Measurements from ENCODE around the gene PCDHA1.
"Not testable (repeated sequence)": the region's sequence is repeated elsewhere in the genome, so short reads cannot be mapped to it uniquely, and the experiment has no call there.

Gene PCDHA1

GRCh38 chr5:140849831-140850634, 64.1 kb downstream of the PCDHA1 start:
- not testable (repeated sequence) for DNase-seq (ENCODE audit: low spot score)

- DNase-seq (ENCODE audit: low spot score), result no peak
Observed at GRCh38 chr5:140855772-140856674, 70.1 kb downstream of the PCDHA1 start, which contains the start of gene PCDHA10. PCDHA10 (plus strand) TSS chr5:140855897; CDS start chr5:140856049, 152 bp downstream.

GRCh38 chr5:140857177-140857986, 71.4 kb downstream of the PCDHA1 start:
- no peak for DNase-seq (ENCODE audit: low spot score)

GRCh38 chr5:140857987-140858240, 72.0 kb downstream of the PCDHA1 start:
- DNase-seq (ENCODE audit: low spot score), result no peak

DNA sequence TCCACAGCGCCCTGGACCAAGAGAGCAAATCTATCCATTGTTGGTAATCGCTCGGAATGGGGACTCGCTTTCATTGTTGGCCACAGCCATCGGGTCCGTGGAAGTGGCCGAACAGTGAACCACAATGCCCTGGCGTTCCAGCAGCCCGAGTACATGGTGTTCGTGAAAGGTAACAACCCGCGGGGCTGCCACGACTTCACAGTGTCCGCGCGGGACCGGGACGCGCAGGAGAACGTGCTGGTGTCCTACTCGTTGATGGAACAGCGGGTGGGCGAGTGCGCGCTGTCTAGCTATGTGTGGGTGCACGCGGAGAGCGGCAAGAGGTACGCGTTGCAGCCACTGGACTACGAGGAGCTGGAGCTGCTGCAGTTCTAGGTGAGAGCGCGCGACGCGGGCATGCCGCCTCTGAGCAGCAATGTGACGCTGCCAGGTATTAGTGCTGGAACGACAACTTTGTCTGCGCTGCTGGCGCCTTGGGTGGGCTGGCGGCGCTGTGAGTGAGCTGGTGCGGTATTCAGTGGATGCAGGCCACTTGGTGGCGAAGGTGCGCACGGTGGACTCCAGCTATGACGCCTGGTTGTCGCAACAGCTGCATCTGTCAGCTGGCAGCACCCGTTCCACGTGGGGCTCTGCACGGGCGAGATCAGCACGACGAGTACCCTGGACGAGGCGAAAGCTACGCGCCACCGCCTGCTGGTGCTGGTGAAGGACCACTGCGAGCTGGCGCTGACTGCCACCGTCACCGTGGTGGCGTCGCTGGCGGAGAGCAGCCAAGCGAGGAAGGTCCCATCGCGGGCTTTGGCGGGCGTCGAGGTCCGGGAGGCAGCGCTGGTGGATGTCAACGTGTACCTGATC, 76.7 kb downstream of the PCDHA1 start:
- DNase-seq (ENCODE audit: low spot score), result no peak

DNA sequence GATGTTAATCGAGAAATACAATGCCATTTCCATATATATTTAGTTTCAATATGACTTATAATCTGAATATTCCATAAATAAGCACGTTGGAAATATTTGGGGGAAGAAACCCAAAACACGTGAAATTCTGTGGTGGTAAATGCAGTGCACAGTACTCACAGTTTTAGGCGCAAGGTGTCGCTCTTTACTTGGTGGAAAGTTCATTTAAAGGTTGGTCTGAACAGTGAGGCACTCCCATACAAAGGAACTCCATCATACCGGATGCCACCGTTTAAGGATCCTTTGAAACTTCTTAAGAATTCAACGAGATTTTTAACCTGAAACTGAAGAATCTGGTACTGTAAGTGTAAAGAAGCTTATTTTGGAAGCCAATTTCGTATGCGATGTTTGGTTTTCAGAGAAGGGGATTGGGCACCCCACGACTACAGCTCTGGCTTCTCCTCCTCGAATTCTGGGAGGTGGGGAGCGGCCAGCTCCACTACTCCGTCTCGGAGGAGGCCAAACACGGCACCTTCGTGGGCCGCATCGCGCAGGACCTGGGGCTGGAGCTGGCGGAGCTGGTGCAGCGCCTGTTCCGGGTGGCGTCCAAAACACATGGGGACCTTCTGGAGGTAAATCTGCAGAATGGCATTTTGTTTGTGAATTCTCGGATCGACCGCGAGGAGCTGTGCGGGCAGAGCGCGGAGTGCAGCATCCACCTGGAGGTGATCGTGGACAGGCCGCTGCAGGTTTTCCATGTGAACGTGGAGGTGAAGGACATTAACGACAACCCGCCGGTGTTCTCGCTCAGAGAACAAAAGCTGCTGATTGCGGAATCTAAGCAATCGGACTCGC, 83.0 kb downstream of the PCDHA1 start, which contains the start of gene PCDHA11:
PCDHA11 (plus strand) TSS at position 237 of the 834 bp plus-strand sequence; CDS start at position 384, 147 bp downstream.
- no peak for DNase-seq (ENCODE audit: low spot score)

DNA sequence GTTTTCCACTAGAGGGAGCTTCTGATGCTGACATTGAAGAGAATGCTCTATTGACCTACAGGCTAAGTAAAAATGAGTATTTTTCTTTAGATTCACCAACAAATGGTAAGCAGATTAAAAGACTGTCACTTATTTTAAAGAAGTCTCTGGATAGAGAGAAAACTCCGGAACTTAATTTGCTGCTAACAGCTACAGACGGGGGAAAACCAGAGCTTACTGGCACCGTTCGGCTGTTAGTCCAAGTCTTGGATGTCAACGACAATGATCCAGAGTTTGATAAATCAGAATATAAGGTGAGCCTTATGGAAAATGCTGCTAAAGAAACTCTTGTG, 83.6 kb downstream of the PCDHA1 start:
- no peak for DNase-seq (ENCODE audit: low spot score)

DNA sequence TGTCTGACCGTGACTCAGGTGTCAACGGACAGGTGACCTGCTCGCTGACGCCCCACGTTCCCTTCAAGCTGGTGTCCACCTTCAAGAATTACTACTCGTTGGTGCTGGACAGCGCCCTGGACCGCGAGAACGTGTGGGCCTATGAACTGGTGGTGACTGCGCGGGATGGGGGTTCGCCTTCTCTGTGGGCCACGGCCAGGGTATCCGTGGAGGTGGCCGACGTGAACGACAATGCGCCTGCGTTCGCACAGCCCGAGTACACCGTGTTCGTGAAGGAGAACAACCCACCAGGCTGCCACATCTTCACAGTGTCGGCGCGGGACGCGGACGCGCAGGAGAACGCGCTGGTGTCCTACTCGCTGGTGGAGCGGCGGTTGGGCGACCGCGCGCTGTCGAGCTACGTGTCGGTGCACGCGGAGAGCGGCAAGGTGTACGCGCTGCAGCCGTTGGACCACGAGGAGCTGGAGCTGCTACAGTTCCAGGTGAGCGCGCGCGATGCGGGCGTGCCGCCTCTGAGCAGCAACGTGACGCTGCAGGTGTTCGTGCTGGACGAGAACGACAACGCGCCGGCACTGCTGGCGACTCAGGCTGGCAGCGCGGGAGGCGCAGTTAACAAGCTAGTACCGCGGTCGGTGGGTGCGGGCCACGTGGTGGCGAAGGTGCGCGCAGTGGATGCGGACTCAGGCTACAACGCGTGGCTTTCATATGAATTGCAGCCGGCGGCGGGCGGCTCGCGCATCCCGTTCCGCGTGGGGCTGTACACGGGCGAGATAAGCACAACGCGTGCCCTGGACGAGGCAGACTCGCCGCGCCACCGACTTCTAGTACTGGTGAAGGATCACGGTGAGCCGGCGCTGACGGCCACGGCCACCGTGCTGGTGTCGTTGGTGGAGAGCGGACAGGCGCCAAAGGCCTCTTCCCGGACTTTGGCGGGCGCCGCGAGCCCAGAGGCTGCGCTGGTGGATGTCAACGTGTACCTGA, 84.6 kb downstream of the PCDHA1 start:
- DNase-seq (ENCODE audit: low spot score), result no peak

- no peak for DNase-seq (ENCODE audit: low spot score)
Observed at GRCh38 chr5:140875085-140876065, 89.4 kb downstream of the PCDHA1 start, which contains the start of gene PCDHA12. PCDHA12 (plus strand) TSS chr5:140875308; CDS start chr5:140875473, 165 bp downstream.

DNA sequence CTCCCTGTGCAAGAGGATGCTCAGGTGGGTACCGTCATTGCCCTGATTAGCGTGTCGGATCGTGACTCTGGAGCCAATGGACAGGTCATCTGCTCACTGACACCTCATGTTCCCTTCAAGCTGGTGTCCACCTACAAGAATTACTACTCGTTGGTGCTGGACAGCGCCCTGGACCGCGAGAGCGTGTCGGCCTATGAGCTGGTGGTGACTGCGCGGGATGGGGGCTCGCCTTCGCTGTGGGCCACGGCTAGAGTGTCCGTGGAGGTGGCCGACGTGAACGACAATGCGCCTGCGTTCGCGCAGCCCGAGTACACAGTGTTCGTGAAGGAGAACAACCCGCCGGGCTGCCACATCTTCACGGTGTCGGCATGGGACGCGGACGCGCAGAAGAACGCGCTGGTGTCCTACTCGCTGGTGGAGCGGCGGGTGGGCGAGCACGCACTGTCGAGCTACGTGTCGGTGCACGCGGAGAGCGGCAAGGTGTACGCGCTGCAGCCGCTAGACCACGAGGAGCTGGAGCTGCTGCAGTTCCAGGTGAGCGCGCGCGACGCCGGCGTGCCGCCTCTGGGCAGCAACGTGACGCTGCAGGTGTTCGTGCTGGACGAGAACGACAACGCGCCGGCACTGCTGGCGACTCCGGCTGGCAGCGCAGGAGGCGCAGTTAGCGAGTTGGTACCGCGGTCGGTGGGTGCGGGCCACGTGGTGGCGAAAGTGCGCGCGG, 90.8 kb downstream of the PCDHA1 start:
- DNase-seq (ENCODE audit: low spot score), result not testable (repeated sequence)

DNA sequence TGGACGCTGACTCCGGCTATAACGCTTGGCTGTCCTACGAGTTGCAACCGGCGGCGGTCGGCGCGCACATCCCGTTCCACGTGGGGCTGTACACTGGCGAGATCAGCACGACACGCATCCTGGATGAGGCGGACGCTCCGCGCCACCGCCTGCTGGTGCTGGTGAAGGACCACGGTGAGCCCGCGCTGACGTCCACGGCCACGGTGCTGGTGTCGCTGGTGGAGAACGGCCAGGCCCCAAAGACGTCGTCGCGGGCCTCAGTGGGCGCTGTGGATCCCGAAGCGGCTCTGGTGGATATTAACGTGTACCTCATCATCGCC, 91.3 kb downstream of the PCDHA1 start:
- DNase-seq (ENCODE audit: low spot score), result no peak

- DNase-seq (ENCODE audit: low spot score), result no peak
Observed at GRCh38 chr5:140881889-140882590, 96.1 kb downstream of the PCDHA1 start, which contains the start of gene PCDHA13. PCDHA13 (plus strand) TSS chr5:140882124; CDS start chr5:140882269, 145 bp downstream.

GRCh38 chr5:140882591-140882899, 96.6 kb downstream of the PCDHA1 start:
- no peak for DNase-seq (ENCODE audit: low spot score)

- no peak for DNase-seq (ENCODE audit: low spot score)
Observed at GRCh38 chr5:140883373-140883772, 97.4 kb downstream of the PCDHA1 start.

- DNase-seq (ENCODE audit: low spot score), result no peak
Observed at GRCh38 chr5:140883927-140884697, 98.2 kb downstream of the PCDHA1 start.

- DNase-seq (ENCODE audit: low spot score), result no peak
Observed at GRCh38 chr5:140916325-140916724, 130.4 kb downstream of the PCDHA1 start.
